HepG2 (cell line): ENCODE data around the gene NMT2. TPM values are rescaled to one million over a fixed set of nuclear protein-coding genes. Genes with fewer than 3 reads are reported as not detected.
A peak's percentile ranks its signal among the peaks of the same experiment; 100 is the strongest.

Source experiments
- EHMT2 ChIP-seq: fragments of 200-600 bp; sonication (generic); IDR thresholded peaks from 2 replicates; pipeline ENCODE4 v1.7.0; 2017; ENCODE audit warnings: antibody characterized with exemption, low read depth, low read length, borderline replicate concordance
- HDAC6 ChIP-seq: fragments of 200-600 bp; sonication (generic); IDR thresholded peaks from 2 replicates; pipeline ENCODE4 v1.7.0; 2017; ENCODE audit warnings: mild to moderate bottlenecking, antibody characterized with exemption, low read length, low read depth
- MIER3 ChIP-seq: IDR thresholded peaks from 2 replicates; pipeline ENCODE4 v1.6.1; 2016; ENCODE audit warnings: missing compliant biosample characterization, borderline replicate concordance
- SCMH1 ChIP-seq: sonication (generic); formaldehyde crosslinking; IDR thresholded peaks from 2 replicates; pipeline ENCODE4 v1.9.0; 2021; ENCODE audit warnings: missing genetic modification reagents, mild to moderate bottlenecking, borderline replicate concordance
- SMARCC2 ChIP-seq: fragments of 450-650 bp; IDR thresholded peaks from 2 replicates; pipeline ENCODE4 v1.6.1; 2017; ENCODE audit warnings: antibody characterized with exemption, mild to moderate bottlenecking
- SNAI1 ChIP-seq: sonication (generic); formaldehyde crosslinking; IDR thresholded peaks from 2 replicates; pipeline ENCODE4 v1.5.0; 2020; ENCODE audit warnings: mild to moderate bottlenecking, missing genetic modification reagents, borderline replicate concordance
- XBP1 ChIP-seq: sonication (generic); formaldehyde crosslinking; IDR thresholded peaks from 2 replicates; pipeline ENCODE4 v1.5.0; 2020; ENCODE audit warnings: missing genetic modification reagents
- ZFP62 ChIP-seq: sonication (generic); formaldehyde crosslinking; IDR thresholded peaks from 2 replicates; pipeline ENCODE4 v1.4.0; 2020; ENCODE audit warnings: missing genetic modification reagents
- ZNF235 ChIP-seq: sonication (generic); formaldehyde crosslinking; IDR thresholded peaks from 2 replicates; pipeline ENCODE4 v1.8.1; 2023; ENCODE audit warnings: mild to moderate bottlenecking, missing genetic modification reagents, borderline replicate concordance
- ZNF296 ChIP-seq: sonication (generic); formaldehyde crosslinking; conservative IDR thresholded peaks from 2 replicates; pipeline ENCODE4 v1.5.0; 2020; ENCODE audit warnings: mild to moderate bottlenecking, missing genetic modification reagents
- polyA plus RNA-seq, 8 experiments: library from polyadenylated mRNA; depleted of rRNA in 3 of 8; stranded (reverse) in 7 of 8; unstranded in 1 of 8; fragments of >200 nt; fragmentation: Illumina TruSeq in 4 of 8; extraction: Trizol in 4 of 8; gene quantifications; 2 replicates each; pipeline versions ENCODE4 v1.2.1 to v1.2.3, GENCODE V29; 2011 to 2016; ENCODE audit warnings: low read depth in 4 of 8, missing spikeins in 1 of 8, mixed read lengths in 1 of 8; ENCODE audit not compliant: insufficient read depth in 1 of 8
- total RNA-seq, 5 experiments: library from RNA; depleted of rRNA; stranded (reverse); fragments of >200 nt; fragmentation: Illumina TruSeq; extraction: Trizol; gene quantifications; 2 replicates each; pipeline ENCODE4 v1.2.3, GENCODE V29; 2016; ENCODE audit warnings: low read depth in 1 of 5
- TF ChIP-seq, protein P1 (sequence below), 2 experiments: sonication (generic) in 1 of 2; formaldehyde crosslinking in 1 of 2; IDR thresholded peaks; 2 replicates each; pipeline versions ENCODE4 v1.6.1 to v1.9.0; 2014 to 2022; ENCODE audit warnings: antibody characterized with exemption in 1 of 2, borderline replicate concordance in 1 of 2, inconsistent platforms in 1 of 2, low read depth in 1 of 2, missing genetic modification reagents in 1 of 2
- TF ChIP-seq, protein P2 (sequence below): sonication (generic); formaldehyde crosslinking; IDR thresholded peaks from 2 replicates; pipeline ENCODE4 v1.5.0; 2020; ENCODE audit warnings: mild to moderate bottlenecking, missing genetic modification reagents
- TF ChIP-seq, protein P3 (sequence below): sonication (generic); formaldehyde crosslinking; conservative IDR thresholded peaks from 2 replicates; pipeline ENCODE4 v1.4.0; 2020; ENCODE audit warnings: mild to moderate bottlenecking, missing genetic modification reagents, moderate library complexity
- TF ChIP-seq, protein P4 (sequence below): sonication (generic); formaldehyde crosslinking; IDR thresholded peaks from 2 replicates; pipeline ENCODE4 v1.4.0; 2020; ENCODE audit warnings: missing genetic modification reagents

The NMT2 gene
- total and polyA plus RNA-seq, 2 of the 13 experiments (the other 11 are each of a cell fraction or from before 2014, with no cell fraction given) = 10.1 to 23.8 TPM

DNA sequence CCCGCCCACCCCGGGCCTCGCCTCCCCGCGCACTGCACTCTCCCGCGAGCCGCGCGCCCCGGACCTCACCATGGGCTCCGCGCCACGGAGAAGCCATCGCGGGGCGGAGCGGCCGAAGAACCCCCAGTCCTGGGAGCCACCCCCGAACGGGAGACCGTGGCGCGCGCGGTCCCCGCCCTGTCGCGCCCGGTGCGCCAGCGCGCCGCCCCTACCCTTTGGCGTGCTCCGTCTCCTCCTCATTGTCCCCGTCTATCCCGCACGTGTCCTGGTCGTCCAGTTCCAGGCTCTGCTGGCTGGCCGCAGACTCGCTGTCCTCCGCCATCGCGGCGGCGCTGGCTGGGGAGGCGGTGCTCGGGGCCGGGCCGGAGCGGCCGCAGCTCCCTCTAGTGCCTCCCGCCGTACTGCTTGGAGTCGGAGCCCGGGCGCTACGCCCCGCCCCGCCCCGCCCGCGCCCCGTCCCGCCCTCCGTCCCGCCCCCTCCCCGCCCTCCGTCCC is at the start of gene NMT2 (continued):
- TF ChIP-seq, protein P1, sequence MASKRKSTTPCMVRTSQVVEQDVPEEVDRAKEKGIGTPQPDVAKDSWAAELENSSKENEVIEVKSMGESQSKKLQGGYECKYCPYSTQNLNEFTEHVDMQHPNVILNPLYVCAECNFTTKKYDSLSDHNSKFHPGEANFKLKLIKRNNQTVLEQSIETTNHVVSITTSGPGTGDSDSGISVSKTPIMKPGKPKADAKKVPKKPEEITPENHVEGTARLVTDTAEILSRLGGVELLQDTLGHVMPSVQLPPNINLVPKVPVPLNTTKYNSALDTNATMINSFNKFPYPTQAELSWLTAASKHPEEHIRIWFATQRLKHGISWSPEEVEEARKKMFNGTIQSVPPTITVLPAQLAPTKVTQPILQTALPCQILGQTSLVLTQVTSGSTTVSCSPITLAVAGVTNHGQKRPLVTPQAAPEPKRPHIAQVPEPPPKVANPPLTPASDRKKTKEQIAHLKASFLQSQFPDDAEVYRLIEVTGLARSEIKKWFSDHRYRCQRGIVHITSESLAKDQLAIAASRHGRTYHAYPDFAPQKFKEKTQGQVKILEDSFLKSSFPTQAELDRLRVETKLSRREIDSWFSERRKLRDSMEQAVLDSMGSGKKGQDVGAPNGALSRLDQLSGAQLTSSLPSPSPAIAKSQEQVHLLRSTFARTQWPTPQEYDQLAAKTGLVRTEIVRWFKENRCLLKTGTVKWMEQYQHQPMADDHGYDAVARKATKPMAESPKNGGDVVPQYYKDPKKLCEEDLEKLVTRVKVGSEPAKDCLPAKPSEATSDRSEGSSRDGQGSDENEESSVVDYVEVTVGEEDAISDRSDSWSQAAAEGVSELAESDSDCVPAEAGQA (IDR thresholded peaks at IDR 0.05; ENCODE audit: low read depth) = no peak
- TF ChIP-seq, protein P1 (CRISPR knock-in tag; IDR thresholded peaks at IDR 0.05; ENCODE audit: borderline replicate concordance) = peak; percentile 72; the same call in 1 of the 2 replicates
- no peak for TF ChIP-seq SNAI1 (CRISPR knock-in tag)
- no peak for TF ChIP-seq ZNF296 (CRISPR knock-in tag)
- TF ChIP-seq EHMT2 = no peak
- TF ChIP-seq ZFP62 (CRISPR knock-in tag) = no peak
- TF ChIP-seq, protein P2, sequence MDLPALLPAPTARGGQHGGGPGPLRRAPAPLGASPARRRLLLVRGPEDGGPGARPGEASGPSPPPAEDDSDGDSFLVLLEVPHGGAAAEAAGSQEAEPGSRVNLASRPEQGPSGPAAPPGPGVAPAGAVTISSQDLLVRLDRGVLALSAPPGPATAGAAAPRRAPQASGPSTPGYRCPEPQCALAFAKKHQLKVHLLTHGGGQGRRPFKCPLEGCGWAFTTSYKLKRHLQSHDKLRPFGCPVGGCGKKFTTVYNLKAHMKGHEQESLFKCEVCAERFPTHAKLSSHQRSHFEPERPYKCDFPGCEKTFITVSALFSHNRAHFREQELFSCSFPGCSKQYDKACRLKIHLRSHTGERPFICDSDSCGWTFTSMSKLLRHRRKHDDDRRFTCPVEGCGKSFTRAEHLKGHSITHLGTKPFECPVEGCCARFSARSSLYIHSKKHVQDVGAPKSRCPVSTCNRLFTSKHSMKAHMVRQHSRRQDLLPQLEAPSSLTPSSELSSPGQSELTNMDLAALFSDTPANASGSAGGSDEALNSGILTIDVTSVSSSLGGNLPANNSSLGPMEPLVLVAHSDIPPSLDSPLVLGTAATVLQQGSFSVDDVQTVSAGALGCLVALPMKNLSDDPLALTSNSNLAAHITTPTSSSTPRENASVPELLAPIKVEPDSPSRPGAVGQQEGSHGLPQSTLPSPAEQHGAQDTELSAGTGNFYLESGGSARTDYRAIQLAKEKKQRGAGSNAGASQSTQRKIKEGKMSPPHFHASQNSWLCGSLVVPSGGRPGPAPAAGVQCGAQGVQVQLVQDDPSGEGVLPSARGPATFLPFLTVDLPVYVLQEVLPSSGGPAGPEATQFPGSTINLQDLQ (CRISPR knock-in tag) = no peak
- TF ChIP-seq SCMH1 (CRISPR knock-in tag) = no peak
- no peak for TF ChIP-seq XBP1
- TF ChIP-seq, protein P3, sequence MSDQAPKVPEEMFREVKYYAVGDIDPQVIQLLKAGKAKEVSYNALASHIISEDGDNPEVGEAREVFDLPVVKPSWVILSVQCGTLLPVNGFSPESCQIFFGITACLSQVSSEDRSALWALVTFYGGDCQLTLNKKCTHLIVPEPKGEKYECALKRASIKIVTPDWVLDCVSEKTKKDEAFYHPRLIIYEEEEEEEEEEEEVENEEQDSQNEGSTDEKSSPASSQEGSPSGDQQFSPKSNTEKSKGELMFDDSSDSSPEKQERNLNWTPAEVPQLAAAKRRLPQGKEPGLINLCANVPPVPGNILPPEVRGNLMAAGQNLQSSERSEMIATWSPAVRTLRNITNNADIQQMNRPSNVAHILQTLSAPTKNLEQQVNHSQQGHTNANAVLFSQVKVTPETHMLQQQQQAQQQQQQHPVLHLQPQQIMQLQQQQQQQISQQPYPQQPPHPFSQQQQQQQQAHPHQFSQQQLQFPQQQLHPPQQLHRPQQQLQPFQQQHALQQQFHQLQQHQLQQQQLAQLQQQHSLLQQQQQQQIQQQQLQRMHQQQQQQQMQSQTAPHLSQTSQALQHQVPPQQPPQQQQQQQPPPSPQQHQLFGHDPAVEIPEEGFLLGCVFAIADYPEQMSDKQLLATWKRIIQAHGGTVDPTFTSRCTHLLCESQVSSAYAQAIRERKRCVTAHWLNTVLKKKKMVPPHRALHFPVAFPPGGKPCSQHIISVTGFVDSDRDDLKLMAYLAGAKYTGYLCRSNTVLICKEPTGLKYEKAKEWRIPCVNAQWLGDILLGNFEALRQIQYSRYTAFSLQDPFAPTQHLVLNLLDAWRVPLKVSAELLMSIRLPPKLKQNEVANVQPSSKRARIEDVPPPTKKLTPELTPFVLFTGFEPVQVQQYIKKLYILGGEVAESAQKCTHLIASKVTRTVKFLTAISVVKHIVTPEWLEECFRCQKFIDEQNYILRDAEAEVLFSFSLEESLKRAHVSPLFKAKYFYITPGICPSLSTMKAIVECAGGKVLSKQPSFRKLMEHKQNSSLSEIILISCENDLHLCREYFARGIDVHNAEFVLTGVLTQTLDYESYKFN = no peak
- TF ChIP-seq ZNF235 (CRISPR knock-in tag) = no peak
- no peak for TF ChIP-seq SMARCC2
- TF ChIP-seq MIER3 (CRISPR knock-in tag) = no peak
- TF ChIP-seq HDAC6 = no peak
- TF ChIP-seq, protein P4, sequence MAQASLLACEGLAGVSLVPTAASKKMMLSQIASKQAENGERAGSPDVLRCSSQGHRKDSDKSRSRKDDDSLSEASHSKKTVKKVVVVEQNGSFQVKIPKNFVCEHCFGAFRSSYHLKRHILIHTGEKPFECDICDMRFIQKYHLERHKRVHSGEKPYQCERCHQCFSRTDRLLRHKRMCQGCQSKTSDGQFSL (CRISPR knock-in tag) = no peak; the same call in 1 of the 2 replicates
